Esophagus muscularis mucosa (tissue), 4 donors: Measurements from ENCODE around the gene SUMO2. TPM values are rescaled to one million over a fixed set of nuclear protein-coding genes. Genes with fewer than 3 reads are reported as not detected.

Source experiments
- DNase-seq: peaks from one replicate; pipeline ENCODE4 v3.0.0-alpha.2; 2017; ENCODE audit errors: extremely low spot score
- H3K27ac ChIP-seq, 4 donors: fragments of 200-600 bp; sonication (generic); replicated peaks in 1 of 4; 1 replicate in 3 of 4; 2 replicates in 1 of 4; pipeline ENCODE4 v1.5.1; 2016 to 2019; ENCODE audit warnings: mild to moderate bottlenecking in 1 of 4
- H3K27me3 ChIP-seq, 4 donors: fragments of 200-600 bp; sonication (generic); one replicate each; pipeline versions ENCODE4 v1.5.1 to v1.6.0; 2016 to 2019
- H3K36me3 ChIP-seq, 4 donors: fragments of 200-600 bp; sonication (generic); one replicate each; pipeline ENCODE4 v1.5.1; 2016 to 2019
- H3K4me1 ChIP-seq, 4 donors: fragments of 200-600 bp; sonication (generic); one replicate each; pipeline ENCODE4 v1.5.1; 2016 to 2019
- H3K4me3 ChIP-seq, 4 donors: fragments of 200-600 bp; sonication (generic); 1 replicate in 2 of 4; 2 replicates in 2 of 4; pipeline ENCODE4 v1.5.1; 2016 to 2019; ENCODE audit warnings: mild to moderate bottlenecking in 4 of 4, moderate library complexity in 1 of 4
- H3K9me3 ChIP-seq, 4 donors: fragments of 200-600 bp; sonication (generic); 1 replicate in 3 of 4; 2 replicates in 1 of 4; pipeline ENCODE4 v1.5.1; 2016 to 2019
- EP300 ChIP-seq: sonication (generic); formaldehyde crosslinking; IDR thresholded peaks from one replicate; pipeline ENCODE4 v1.6.1; 2017; ENCODE audit warnings: antibody characterized with exemption
- POLR2A ChIP-seq: fragments of 450-650 bp; IDR thresholded peaks from one replicate; pipeline ENCODE4 v1.6.1; 2017; ENCODE audit warnings: antibody characterized with exemption, moderate library complexity, mild to moderate bottlenecking, low read depth
- POLR2AphosphoS5 ChIP-seq, 2 donors: sonication (generic); formaldehyde crosslinking; IDR thresholded peaks; one replicate each; pipeline ENCODE4 v1.6.1; 2017; ENCODE audit warnings: antibody characterized with exemption in 2 of 2
- WGBS: methylation state at CpG from one replicate; pipeline ENCODE4 v1.1.5; 2018; 5-methylcytosine and 5-hydroxymethylcytosine counted together
- intact Hi-C: fragments of 100-400 bp; cut with DNase I; formaldehyde crosslinking; loops from one replicate; pipeline ENCODE4 v1.15.1; 2023
- total RNA-seq, 4 donors: library from RNA; depleted of rRNA; stranded (reverse); fragments of >200 nt; gene quantifications; one replicate each; pipeline versions ENCODE4 v1.1.0 to v1.2.1, GENCODE V29; 2016
- TF ChIP-seq, protein P1 (sequence below), 3 experiments: fragments of 200-600 bp in 2 of 3; fragments of 450-650 bp in 1 of 3; sonication (generic) in 2 of 3; IDR thresholded peaks; one replicate each; pipeline ENCODE4 v1.5.1; 2017 to 2019; ENCODE audit warnings: antibody characterized with exemption in 3 of 3, mild to moderate bottlenecking in 2 of 3, moderate library complexity in 1 of 3

Gene SUMO2
- total RNA-seq, 4 donors from 2014 or later, result 64.4 to 101 (median 80.0) TPM

DNA sequence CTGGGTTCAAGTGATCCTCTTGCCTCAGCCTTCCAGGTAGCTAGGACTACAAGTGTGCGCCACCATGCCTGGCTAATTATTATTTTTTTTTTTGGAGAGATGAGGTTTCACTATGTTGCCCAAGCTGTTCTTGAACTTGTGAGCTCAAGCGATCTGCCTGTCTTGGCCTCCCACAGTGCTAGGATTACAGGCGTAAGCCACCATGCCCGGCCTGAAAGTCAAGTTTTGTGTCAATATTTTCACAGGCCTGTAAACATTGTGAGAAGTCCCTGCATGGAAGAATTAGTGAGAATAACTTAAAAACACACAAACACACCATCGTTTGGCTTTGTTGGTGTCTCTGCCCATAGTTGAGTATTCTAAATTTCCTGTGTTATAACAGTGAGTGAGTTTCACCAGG lies 45.0 kb upstream of the SUMO2 start:
- intact Hi-C loops, result no loop called here
- 90% methylated on average over 5 of the region's 5 CpGs for WGBS
- Histone ChIP-seq H3K4me1 (peaks cover 0 to 15% (median 13%) of the 10 kb centered on the region in 4 donors), H3K4me3 (no peak overlapping the region), H3K36me3 (peaks cover 48 to 97% (median 88%) of the 10 kb centered on the region in 4 donors), H3K9me3 (no peaks in the 10 kb centered on the region), H3K27ac (peak overlapping the region in 2 of 4 donors; percentile 12 to 60), H3K27me3 (no peaks in the 10 kb centered on the region)
- TF ChIP-seq EP300, result no peak
- TF ChIP-seq, protein P1, sequence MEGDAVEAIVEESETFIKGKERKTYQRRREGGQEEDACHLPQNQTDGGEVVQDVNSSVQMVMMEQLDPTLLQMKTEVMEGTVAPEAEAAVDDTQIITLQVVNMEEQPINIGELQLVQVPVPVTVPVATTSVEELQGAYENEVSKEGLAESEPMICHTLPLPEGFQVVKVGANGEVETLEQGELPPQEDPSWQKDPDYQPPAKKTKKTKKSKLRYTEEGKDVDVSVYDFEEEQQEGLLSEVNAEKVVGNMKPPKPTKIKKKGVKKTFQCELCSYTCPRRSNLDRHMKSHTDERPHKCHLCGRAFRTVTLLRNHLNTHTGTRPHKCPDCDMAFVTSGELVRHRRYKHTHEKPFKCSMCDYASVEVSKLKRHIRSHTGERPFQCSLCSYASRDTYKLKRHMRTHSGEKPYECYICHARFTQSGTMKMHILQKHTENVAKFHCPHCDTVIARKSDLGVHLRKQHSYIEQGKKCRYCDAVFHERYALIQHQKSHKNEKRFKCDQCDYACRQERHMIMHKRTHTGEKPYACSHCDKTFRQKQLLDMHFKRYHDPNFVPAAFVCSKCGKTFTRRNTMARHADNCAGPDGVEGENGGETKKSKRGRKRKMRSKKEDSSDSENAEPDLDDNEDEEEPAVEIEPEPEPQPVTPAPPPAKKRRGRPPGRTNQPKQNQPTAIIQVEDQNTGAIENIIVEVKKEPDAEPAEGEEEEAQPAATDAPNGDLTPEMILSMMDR (IDR thresholded peaks at IDR 0.05), result no peak
- TF ChIP-seq POLR2A, result no peak
- DNase-seq, result no peak

DNA sequence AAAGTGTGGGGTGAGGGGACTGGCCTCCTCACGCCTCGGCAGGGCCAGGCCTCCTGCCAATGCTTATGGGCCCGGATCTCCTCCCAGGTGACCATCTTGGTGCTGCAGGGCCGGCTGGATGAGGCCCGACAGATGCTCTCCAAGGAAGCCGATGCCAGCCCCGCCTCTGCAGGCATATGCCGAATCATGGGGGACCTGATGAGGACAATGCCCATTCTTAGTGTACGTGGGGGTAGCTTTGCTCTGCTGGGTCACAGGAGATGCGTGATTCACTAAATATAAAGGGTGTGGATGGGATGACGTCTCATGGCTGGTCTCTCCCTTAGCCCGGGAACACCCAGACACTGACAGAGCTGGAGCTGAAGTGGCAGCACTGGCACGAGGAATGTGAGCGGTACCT lies 42.3 kb upstream of the SUMO2 start:
- TF ChIP-seq POLR2AphosphoS5 (IDR thresholded peaks at IDR 0.05) (no peak), EP300 (no peak), POLR2A (no peak)
- TF ChIP-seq, protein P1 (IDR thresholded peaks at IDR 0.05), result no peak
- H3K27ac ChIP-seq, result no peak overlapping the region
- intact Hi-C loops, result no loop called here
- no peaks in the 10 kb centered on the region for H3K27me3 ChIP-seq
- H3K9me3 ChIP-seq, result no peaks in the 10 kb centered on the region
- peaks cover 37 to 96% (median 86%) of the 10 kb centered on the region in 4 donors for H3K36me3 ChIP-seq
- H3K4me3 ChIP-seq, result no peak overlapping the region
- peaks cover 0 to 15% (median 13%) of the 10 kb centered on the region in 4 donors for H3K4me1 ChIP-seq
- no peak for DNase-seq
- 75% methylated on average over 10 of the region's 14 CpGs for WGBS

DNA sequence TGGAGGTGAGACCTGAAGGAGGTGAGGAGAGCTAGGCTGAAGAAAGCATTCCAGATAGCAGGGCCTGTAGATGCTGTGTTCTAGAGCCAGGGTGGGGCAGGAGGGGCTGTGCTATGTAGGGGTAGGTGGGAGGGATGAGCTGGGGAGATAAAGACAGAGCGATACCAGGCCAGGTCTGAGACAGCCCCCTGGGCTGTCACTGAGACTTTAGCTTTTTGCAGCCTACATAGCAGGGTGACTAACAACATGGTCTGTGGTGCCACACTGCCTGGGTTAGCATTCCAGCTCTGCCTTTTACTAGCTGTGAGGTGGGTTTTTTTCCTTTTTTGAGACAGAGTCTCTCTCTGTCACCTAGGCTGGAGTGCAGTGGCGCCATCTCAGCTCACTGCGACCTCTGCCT lies 37.1 kb upstream of the SUMO2 start:
- no peak overlapping the region for H3K4me3 ChIP-seq
- no peak overlapping the region for H3K27ac ChIP-seq
- intact Hi-C loops, result no loop called here
- no peaks in the 10 kb centered on the region for H3K27me3 ChIP-seq
- no peaks in the 10 kb centered on the region for H3K9me3 ChIP-seq
- TF ChIP-seq POLR2AphosphoS5 (IDR thresholded peaks at IDR 0.05) (no peak), EP300 (no peak), POLR2A (no peak)
- TF ChIP-seq, protein P1 (IDR thresholded peaks at IDR 0.05), result no peak
- no peak for DNase-seq
- H3K36me3 ChIP-seq, result peaks cover 57 to 99% (median 91%) of the 10 kb centered on the region in 4 donors
- H3K4me1 ChIP-seq, result no peaks in the 10 kb centered on the region
- 95% methylated on average over 3 of the region's 3 CpGs for WGBS

DNA sequence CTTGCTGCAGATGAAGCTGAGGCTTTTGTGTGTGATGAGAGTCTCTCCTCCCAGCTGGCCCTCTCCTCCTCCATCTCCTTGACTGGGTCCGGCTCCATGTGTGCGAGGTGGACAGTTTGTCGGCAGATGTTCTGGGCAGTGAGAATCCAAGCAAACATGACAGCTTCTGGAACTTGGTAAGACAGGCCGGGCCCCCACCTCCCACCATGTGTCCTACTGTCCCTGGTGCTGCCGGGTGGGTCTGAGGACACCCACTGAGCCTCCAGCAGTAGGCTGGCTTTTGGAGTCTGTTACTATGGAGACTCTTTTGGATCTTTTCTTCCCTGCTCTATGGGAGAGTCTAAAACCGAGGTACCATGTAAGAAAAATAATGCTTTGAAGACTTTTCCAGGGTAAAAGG lies 35.4 kb upstream of the SUMO2 start:
- H3K4me1 ChIP-seq, result no peaks in the 10 kb centered on the region
- 84% methylated on average over 6 of the region's 6 CpGs for WGBS
- peaks cover 66 to 99% (median 93%) of the 10 kb centered on the region in 4 donors for H3K36me3 ChIP-seq
- intact Hi-C loops, result no loop called here
- no peaks in the 10 kb centered on the region for H3K27me3 ChIP-seq
- H3K27ac ChIP-seq, result no peak overlapping the region
- no peak for TF ChIP-seq POLR2A
- TF ChIP-seq EP300, result no peak
- no peak for TF ChIP-seq POLR2AphosphoS5 (IDR thresholded peaks at IDR 0.05)
- TF ChIP-seq, protein P1 (IDR thresholded peaks at IDR 0.05), result no peak
- H3K4me3 ChIP-seq, result no peak overlapping the region
- no peaks in the 10 kb centered on the region for H3K9me3 ChIP-seq
- no peak for DNase-seq

DNA sequence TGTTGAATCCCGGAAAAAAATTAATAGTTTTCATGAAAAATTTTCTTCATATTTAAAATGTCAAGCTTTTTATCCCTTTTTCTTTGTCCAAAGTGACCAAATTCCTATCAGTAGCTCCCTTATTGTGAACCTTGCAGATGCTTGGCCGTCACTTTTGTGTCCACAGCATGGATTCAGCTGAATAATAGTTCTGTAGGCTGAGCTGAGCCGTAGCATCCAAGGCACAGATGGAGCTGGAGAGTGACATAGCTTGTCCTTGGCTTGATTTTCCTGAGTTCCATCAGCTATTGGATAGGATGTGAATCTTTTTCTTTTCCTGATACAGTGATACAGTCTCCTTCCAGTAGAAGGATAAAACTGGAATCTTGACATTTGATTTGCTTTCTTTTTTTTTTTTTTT lies 26.3 kb upstream of the SUMO2 start:
- H3K27ac ChIP-seq, result no peak overlapping the region
- H3K4me3 ChIP-seq, result no peak overlapping the region
- H3K4me1 ChIP-seq, result peaks cover 19 to 36% (median 28%) of the 10 kb centered on the region in 4 donors
- H3K9me3 ChIP-seq, result no peaks in the 10 kb centered on the region
- H3K27me3 ChIP-seq, result no peaks in the 10 kb centered on the region
- intact Hi-C loops, result no loop called here
- no peak for TF ChIP-seq POLR2A
- TF ChIP-seq, protein P1 (IDR thresholded peaks at IDR 0.05), result no peak
- no peak for TF ChIP-seq POLR2AphosphoS5 (IDR thresholded peaks at IDR 0.05)
- no peak for TF ChIP-seq EP300
- DNase-seq, result no peak
- H3K36me3 ChIP-seq, result peaks cover 38 to 58% (median 48%) of the 10 kb centered on the region in 4 donors
- WGBS, result 83% methylated on average over 3 of the region's 3 CpGs
